HL-60 (cell line): ENCODE measurements around the gene NRAP.

Experiments used
- DNase-seq, 2 experiments: peaks; one replicate each; pipeline ENCODE4 v3.0.0-alpha.2; 2010 to 2020; ENCODE audit warnings: low read depth in 1 of 2, low spot score in 1 of 2
- H3K27ac ChIP-seq: fragments of 250-450 bp; sonication (Bioruptor Pico); replicated peaks from 2 replicates; pipeline ENCODE4 v1.5.1; 2020; ENCODE audit warnings: mild to moderate bottlenecking, moderate library complexity
- H3K27me3 ChIP-seq: fragments of 250-450 bp; sonication (Bioruptor Pico); 2 replicates; pipeline ENCODE4 v1.5.1; 2021; ENCODE audit warnings: mild to moderate bottlenecking, moderate library complexity; ENCODE audit not compliant: insufficient read depth, poor library complexity, severe bottlenecking
- H3K4me3 ChIP-seq: replicated peaks from 2 replicates; pipeline ENCODE4 v1.5.1; 2011; ENCODE audit warnings: mild to moderate bottlenecking, control low read depth, low read length; ENCODE audit not compliant: insufficient read depth
- CTCF ChIP-seq: IDR thresholded peaks from one replicate; pipeline ENCODE4 v1.5.1; 2011; ENCODE audit warnings: low read length, control low read depth, inconsistent platforms; ENCODE audit not compliant: insufficient read depth
- GABPA ChIP-seq: IDR thresholded peaks from 2 replicates; pipeline ENCODE4 v1.6.1; 2012; ENCODE audit warnings: low read depth
- POLR2AphosphoS5 ChIP-seq: IDR thresholded peaks from 2 replicates; pipeline ENCODE4 v1.6.1; 2012; ENCODE audit warnings: low read depth
- REST ChIP-seq: IDR thresholded peaks from 2 replicates; pipeline ENCODE4 v1.6.1; 2012; ENCODE audit warnings: low read depth; ENCODE audit not compliant: insufficient replicate concordance
- SPI1 ChIP-seq: IDR thresholded peaks from 2 replicates; pipeline ENCODE4 v1.6.1; 2012; ENCODE audit warnings: low read depth, mild to moderate bottlenecking, borderline replicate concordance

Gene NRAP

GRCh38 chr10:113543107-113543955 is 120.5 kb downstream of the NRAP start:
- TF ChIP-seq REST (no peak), POLR2AphosphoS5 (no peak), CTCF (no peak), GABPA (no peak), SPI1 (no peak)

GRCh38 chr10:113541549-113541927 is 122.3 kb downstream of the NRAP start:
- no peak overlapping the region for H3K4me3 ChIP-seq
- TF ChIP-seq CTCF (no peak), POLR2AphosphoS5 (no peak), REST (no peak), SPI1 (no peak), GABPA (no peak)
- no peak overlapping the region for H3K27ac ChIP-seq
- no peaks in the 10 kb centered on the region for H3K27me3 ChIP-seq
- no peak for DNase-seq

More at GRCh38 chr10:113543107-113543955, 120.5 kb downstream of the NRAP start:
- Histone ChIP-seq H3K27me3 (no peaks in the 10 kb centered on the region), H3K4me3 (no peak overlapping the region), H3K27ac (no peak overlapping the region)
- DNase-seq, result no peak

- TF ChIP-seq CTCF (no peak), POLR2AphosphoS5 (no peak), GABPA (no peak), SPI1 (no peak), REST (no peak)
- no peak overlapping the region for H3K4me3 ChIP-seq
- no peak for DNase-seq
These were observed 122.8 kb downstream of the NRAP start for GRCh38 chr10:113540845-113541548.

More at GRCh38 chr10:113540845-113541548, 122.8 kb downstream of the NRAP start:
- Histone ChIP-seq H3K27ac (no peak overlapping the region), H3K27me3 (no peaks in the 10 kb centered on the region)
